ENCODE measurements around the gene HOXD11. TPM values are rescaled to one million over a fixed set of nuclear protein-coding genes. Genes with fewer than 3 reads are reported as not detected.

Gene HOXD11
- polyA plus RNA-seq, 1 experiment, result not detected

GRCh38 chr2:176111309-176111663, 4.2 kb downstream of the HOXD11 start:
- ChIA-PET POLR2A (no interaction called here), CTCF (interaction anchor here (0.7 to 3.3 kb wide), 11 partner anchors 10 to 1895 kb away, joined by 3 to 16 read pairs (median 3); no protein-coding TSS in a partner anchor)
- Histone ChIP-seq H3K27me3 (ENCODE audit: control insufficient read depth, insufficient read depth, low read length) (peaks cover 90% of the 10 kb centered on the region), H3K9me3 (ENCODE audit: control insufficient read depth, insufficient read depth, low read length) (peaks cover 14% of the 10 kb centered on the region; the same call in 1 of the 2 replicates), H3K27ac (ENCODE audit: low read depth, low read length) (no peak overlapping the region), H3K4me3 (ENCODE audit: low read depth, low read length) (no peak overlapping the region)
- DNase-seq (ENCODE audit: low read depth, low spot score), result no peak
- TF ChIP-seq CTCF (IDR thresholded peaks at IDR 0.05; ENCODE audit: low read depth, low read length), result peak; percentile 67

- no peak for DNase-seq (ENCODE audit: low read depth, low spot score)
- POLR2A ChIA-PET, result no interaction called here
- no peak overlapping the region for H3K27ac ChIP-seq (ENCODE audit: low read depth, low read length)
- CTCF ChIA-PET, result interaction anchor here (0.9 to 3.3 kb wide), 5 partner anchors 15 to 1032 kb away, joined by 3 to 16 read pairs (median 8); no protein-coding TSS in a partner anchor
- peaks cover 17% of the 10 kb centered on the region; the same call in 1 of the 2 replicates for H3K9me3 ChIP-seq (ENCODE audit: control insufficient read depth, insufficient read depth, low read length)
- no peak overlapping the region for H3K4me3 ChIP-seq (ENCODE audit: low read depth, low read length)
- no peak for TF ChIP-seq CTCF (IDR thresholded peaks at IDR 0.05; ENCODE audit: low read depth, low read length)
- H3K27me3 ChIP-seq (ENCODE audit: control insufficient read depth, insufficient read depth, low read length), result peaks cover 91% of the 10 kb centered on the region
Observed at GRCh38 chr2:176111846-176112374, 4.8 kb downstream of the HOXD11 start.

- no peak for DNase-seq (ENCODE audit: low read depth, low spot score)
- TF ChIP-seq CTCF (IDR thresholded peaks at IDR 0.05; ENCODE audit: low read depth, low read length), result no peak
- Histone ChIP-seq H3K27ac (ENCODE audit: low read depth, low read length) (no peak overlapping the region), H3K9me3 (ENCODE audit: control insufficient read depth, insufficient read depth, low read length) (peaks cover 23% of the 10 kb centered on the region; the same call in 1 of the 2 replicates), H3K27me3 (ENCODE audit: control insufficient read depth, insufficient read depth, low read length) (peaks cover 94% of the 10 kb centered on the region), H3K4me3 (ENCODE audit: low read depth, low read length) (no peak overlapping the region)
- ChIA-PET CTCF (interaction anchor here (0.6 to 3.3 kb wide), 7 partner anchors 15 to 1513 kb away, joined by 3 to 16 read pairs (median 3); no protein-coding TSS in a partner anchor), POLR2A (no interaction called here)
Observed at GRCh38 chr2:176112375-176113302, 5.6 kb downstream of the HOXD11 start.

- no peak for TF ChIP-seq CTCF (IDR thresholded peaks at IDR 0.05; ENCODE audit: low read depth, low read length)
- H3K27me3 ChIP-seq (ENCODE audit: control insufficient read depth, insufficient read depth, low read length), result peaks cover 97% of the 10 kb centered on the region
- H3K27ac ChIP-seq (ENCODE audit: low read depth, low read length), result no peak overlapping the region
- no peak overlapping the region for H3K4me3 ChIP-seq (ENCODE audit: low read depth, low read length)
- ChIA-PET CTCF (interaction anchor here (0.8 to 1.0 kb wide), 5 partner anchors 12 to 1030 kb away, joined by 3 read pairs; no protein-coding TSS in a partner anchor), POLR2A (no interaction called here)
- DNase-seq (ENCODE audit: low read depth, low spot score), result no peak
- peaks cover 24% of the 10 kb centered on the region; the same call in 1 of the 2 replicates for H3K9me3 ChIP-seq (ENCODE audit: control insufficient read depth, insufficient read depth, low read length)
Observed at GRCh38 chr2:176114120-176114929, 7.2 kb downstream of the HOXD11 start.

Data from AG04450 (cell line).